ENCODE measurements around the gene NEXN. TPM values are rescaled to one million over a fixed set of nuclear protein-coding genes. Genes with fewer than 3 reads are reported as not detected.

The NEXN gene
- total RNA-seq, 1 experiment from 2014 or later, result 0.15 TPM

DNA sequence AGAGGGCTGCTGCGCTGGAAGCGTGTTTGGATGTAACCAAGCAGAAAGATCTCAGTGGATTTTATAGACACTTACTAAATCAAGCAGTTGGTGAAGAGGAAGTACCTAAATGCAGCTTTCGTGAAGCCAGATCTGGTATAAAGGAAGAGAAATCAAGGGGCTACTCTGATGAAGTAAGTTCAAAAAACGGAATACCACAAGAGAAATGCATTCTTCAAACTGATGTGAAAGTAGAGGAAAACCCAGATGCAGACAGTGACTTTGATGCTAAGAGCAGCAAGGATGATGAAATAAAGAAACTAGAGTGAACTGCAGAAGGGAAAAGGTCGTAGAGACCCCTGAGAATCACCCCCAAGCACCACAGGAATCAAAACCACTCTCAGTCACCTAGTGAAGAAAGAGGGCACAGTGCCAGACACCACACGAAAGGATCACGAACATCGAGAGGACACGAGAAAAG lies 40.8 kb upstream of the NEXN start:
- RAD21 ChIA-PET (ENCODE audit: low non-redundant PET in 1 of 2, low total read pairs in 2 of 2, uncharacterized antibody in 2 of 2, unreplicated experiment in 2 of 2), result no interaction called here
- POLR2A ChIA-PET, result no interaction called here
- Histone ChIP-seq H3K27me3 (ENCODE audit: insufficient read depth, low read length) (no peaks in the 10 kb centered on the region), H4K20me1 (ENCODE audit: insufficient read depth) (0 out of 2 replicates have a peak, but pooled peaks cover 4% of the 10 kb centered on the region), H3K9ac (ENCODE audit: low read length) (no peak overlapping the region), H3K4me1 (ENCODE audit: control insufficient read depth in 1 of 2, insufficient read depth in 2 of 2, low read length in 2 of 2) (no peaks in the 10 kb centered on the region), H3K79me2 (ENCODE audit: insufficient read depth, low read length) (no peaks in the 10 kb centered on the region), H3K9me2 (ENCODE audit: insufficient read depth) (no peaks in the 10 kb centered on the region), H3K36me3 (ENCODE audit: control insufficient read depth in 1 of 2, insufficient read depth in 2 of 2, low read length in 2 of 2) (no peaks in the 10 kb centered on the region), H3K4me2 (ENCODE audit: low read length) (no peak overlapping the region), H2AFZ (ENCODE audit: low read depth, low read length, poor library complexity, severe bottlenecking) (no peak overlapping the region), H3K9me3 (ENCODE audit: control insufficient read depth in 1 of 2, insufficient read depth in 1 of 2, low read depth in 1 of 2, low read length in 2 of 2) (no peaks in the 10 kb centered on the region), H3K27ac (ENCODE audit: low read depth, low read length) (no peak overlapping the region), H3K4me3 (replicated peaks in 1 of 2; ENCODE audit: low read depth in 1 of 2, low read length in 2 of 2) (no peak overlapping the region)
- CTCF ChIA-PET, result no interaction called here
- TF ChIP-seq SIN3A (IDR thresholded peaks at IDR 0.05; ENCODE audit: low read depth) (no peak), YY1 (IDR thresholded peaks at IDR 0.05; ENCODE audit: extremely low read depth, insufficient replicate concordance, low read depth, low read length) (no peak), EZH2 (IDR thresholded peaks at IDR 0.05) (no peak), EZH2phosphoT487 (IDR thresholded peaks at IDR 0.05; ENCODE audit: borderline replicate concordance) (no peak), TCF7L2 (IDR thresholded peaks at IDR 0.05; ENCODE audit: borderline replicate concordance, extremely low read depth, insufficient read depth, insufficient read length) (no peak), POLR2AphosphoS5 (IDR thresholded peaks at IDR 0.05; ENCODE audit: low read depth, low read length) (no peak), SRF (IDR thresholded peaks at IDR 0.05; ENCODE audit: low read depth) (no peak), JUND (IDR thresholded peaks at IDR 0.05) (no peak), EGR1 (IDR thresholded peaks at IDR 0.05; ENCODE audit: low read depth) (no peak), POLR2A (IDR thresholded peaks at IDR 0.05; ENCODE audit: borderline replicate concordance, extremely low read depth, insufficient read depth, insufficient read length) (no peak), FOSL1 (IDR thresholded peaks at IDR 0.05; ENCODE audit: low read depth) (no peak), ELF1 (IDR thresholded peaks at IDR 0.05; ENCODE audit: borderline replicate concordance, low read depth) (no peak), CBX3 (IDR thresholded peaks at IDR 0.05; ENCODE audit: low read depth) (no peak)
- TF ChIP-seq, protein P1, sequence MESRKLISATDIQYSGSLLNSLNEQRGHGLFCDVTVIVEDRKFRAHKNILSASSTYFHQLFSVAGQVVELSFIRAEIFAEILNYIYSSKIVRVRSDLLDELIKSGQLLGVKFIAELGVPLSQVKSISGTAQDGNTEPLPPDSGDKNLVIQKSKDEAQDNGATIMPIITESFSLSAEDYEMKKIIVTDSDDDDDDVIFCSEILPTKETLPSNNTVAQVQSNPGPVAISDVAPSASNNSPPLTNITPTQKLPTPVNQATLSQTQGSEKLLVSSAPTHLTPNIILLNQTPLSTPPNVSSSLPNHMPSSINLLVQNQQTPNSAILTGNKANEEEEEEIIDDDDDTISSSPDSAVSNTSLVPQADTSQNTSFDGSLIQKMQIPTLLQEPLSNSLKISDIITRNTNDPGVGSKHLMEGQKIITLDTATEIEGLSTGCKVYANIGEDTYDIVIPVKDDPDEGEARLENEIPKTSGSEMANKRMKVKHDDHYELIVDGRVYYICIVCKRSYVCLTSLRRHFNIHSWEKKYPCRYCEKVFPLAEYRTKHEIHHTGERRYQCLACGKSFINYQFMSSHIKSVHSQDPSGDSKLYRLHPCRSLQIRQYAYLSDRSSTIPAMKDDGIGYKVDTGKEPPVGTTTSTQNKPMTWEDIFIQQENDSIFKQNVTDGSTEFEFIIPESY (IDR thresholded peaks at IDR 0.05; ENCODE audit: extremely low read depth, insufficient replicate concordance, low read length), result no peak
- TF ChIP-seq, protein P2, sequence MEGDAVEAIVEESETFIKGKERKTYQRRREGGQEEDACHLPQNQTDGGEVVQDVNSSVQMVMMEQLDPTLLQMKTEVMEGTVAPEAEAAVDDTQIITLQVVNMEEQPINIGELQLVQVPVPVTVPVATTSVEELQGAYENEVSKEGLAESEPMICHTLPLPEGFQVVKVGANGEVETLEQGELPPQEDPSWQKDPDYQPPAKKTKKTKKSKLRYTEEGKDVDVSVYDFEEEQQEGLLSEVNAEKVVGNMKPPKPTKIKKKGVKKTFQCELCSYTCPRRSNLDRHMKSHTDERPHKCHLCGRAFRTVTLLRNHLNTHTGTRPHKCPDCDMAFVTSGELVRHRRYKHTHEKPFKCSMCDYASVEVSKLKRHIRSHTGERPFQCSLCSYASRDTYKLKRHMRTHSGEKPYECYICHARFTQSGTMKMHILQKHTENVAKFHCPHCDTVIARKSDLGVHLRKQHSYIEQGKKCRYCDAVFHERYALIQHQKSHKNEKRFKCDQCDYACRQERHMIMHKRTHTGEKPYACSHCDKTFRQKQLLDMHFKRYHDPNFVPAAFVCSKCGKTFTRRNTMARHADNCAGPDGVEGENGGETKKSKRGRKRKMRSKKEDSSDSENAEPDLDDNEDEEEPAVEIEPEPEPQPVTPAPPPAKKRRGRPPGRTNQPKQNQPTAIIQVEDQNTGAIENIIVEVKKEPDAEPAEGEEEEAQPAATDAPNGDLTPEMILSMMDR (IDR thresholded peaks at IDR 0.05 in 2 of 3, conservative IDR thresholded peaks at IDR 0.05 in 1 of 3; ENCODE audit: borderline replicate concordance in 1 of 3, insufficient read depth in 1 of 3, low read depth in 2 of 3, low read length in 2 of 3), result no peak
- TF ChIP-seq, protein P3, sequence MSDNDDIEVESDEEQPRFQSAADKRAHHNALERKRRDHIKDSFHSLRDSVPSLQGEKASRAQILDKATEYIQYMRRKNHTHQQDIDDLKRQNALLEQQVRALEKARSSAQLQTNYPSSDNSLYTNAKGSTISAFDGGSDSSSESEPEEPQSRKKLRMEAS (IDR thresholded peaks at IDR 0.05), result no peak
- TF ChIP-seq, protein P4, sequence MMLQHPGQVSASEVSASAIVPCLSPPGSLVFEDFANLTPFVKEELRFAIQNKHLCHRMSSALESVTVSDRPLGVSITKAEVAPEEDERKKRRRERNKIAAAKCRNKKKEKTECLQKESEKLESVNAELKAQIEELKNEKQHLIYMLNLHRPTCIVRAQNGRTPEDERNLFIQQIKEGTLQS (IDR thresholded peaks at IDR 0.05), result no peak
- TF ChIP-seq, protein P5, sequence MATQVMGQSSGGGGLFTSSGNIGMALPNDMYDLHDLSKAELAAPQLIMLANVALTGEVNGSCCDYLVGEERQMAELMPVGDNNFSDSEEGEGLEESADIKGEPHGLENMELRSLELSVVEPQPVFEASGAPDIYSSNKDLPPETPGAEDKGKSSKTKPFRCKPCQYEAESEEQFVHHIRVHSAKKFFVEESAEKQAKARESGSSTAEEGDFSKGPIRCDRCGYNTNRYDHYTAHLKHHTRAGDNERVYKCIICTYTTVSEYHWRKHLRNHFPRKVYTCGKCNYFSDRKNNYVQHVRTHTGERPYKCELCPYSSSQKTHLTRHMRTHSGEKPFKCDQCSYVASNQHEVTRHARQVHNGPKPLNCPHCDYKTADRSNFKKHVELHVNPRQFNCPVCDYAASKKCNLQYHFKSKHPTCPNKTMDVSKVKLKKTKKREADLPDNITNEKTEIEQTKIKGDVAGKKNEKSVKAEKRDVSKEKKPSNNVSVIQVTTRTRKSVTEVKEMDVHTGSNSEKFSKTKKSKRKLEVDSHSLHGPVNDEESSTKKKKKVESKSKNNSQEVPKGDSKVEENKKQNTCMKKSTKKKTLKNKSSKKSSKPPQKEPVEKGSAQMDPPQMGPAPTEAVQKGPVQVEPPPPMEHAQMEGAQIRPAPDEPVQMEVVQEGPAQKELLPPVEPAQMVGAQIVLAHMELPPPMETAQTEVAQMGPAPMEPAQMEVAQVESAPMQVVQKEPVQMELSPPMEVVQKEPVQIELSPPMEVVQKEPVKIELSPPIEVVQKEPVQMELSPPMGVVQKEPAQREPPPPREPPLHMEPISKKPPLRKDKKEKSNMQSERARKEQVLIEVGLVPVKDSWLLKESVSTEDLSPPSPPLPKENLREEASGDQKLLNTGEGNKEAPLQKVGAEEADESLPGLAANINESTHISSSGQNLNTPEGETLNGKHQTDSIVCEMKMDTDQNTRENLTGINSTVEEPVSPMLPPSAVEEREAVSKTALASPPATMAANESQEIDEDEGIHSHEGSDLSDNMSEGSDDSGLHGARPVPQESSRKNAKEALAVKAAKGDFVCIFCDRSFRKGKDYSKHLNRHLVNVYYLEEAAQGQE (IDR thresholded peaks at IDR 0.05; ENCODE audit: low read depth), result no peak
- DNase-seq (ENCODE audit: low read depth, low spot score), result no peak
- BruUV-seq (replicated peaks), result no TSS peak
- ATAC-seq, result no peak
- intact Hi-C loops (cut with micrococcal nuclease), result no loop called here
